H7 (cell line): ENCODE data around the gene SLC13A1. TPM values are rescaled to one million over a fixed set of nuclear protein-coding genes. Genes with fewer than 3 reads are reported as not detected.
"Not testable (repeated sequence)": the region's sequence is repeated elsewhere in the genome, so short reads cannot be mapped to it uniquely, and the experiment has no call there.

Experiments used
- DNase-seq: peaks from one replicate; pipeline ENCODE4 v3.0.0; 2012
- H3K27me3 ChIP-seq: 2 replicates; pipeline ENCODE4 v1.6.0; 2011; ENCODE audit warnings: mild to moderate bottlenecking, low read length; ENCODE audit not compliant: control insufficient read depth, insufficient read depth
- H3K36me3 ChIP-seq: replicated peaks from 2 replicates; pipeline ENCODE4 v1.5.1; 2011; ENCODE audit warnings: low read length; ENCODE audit not compliant: control insufficient read depth, insufficient read depth
- H3K4me3 ChIP-seq: 2 replicates; pipeline ENCODE4 v1.5.1; 2011; ENCODE audit warnings: low read depth, mild to moderate bottlenecking, control low read depth, low read length, moderate library complexity; ENCODE audit not compliant: insufficient read depth
- total RNA-seq: library from RNA; depleted of rRNA; stranded (reverse); fragments of >200 nt; shearing (Covaris generic); gene quantifications from 2 replicates; pipeline ENCODE4 v1.2.3, GENCODE V29; 2014; rRNA removed

SLC13A1 gene
- total RNA-seq, result not detected in 2 replicates

GRCh38 chr7:123199883-123200282 lies at the start of gene SLC13A1:
TSS of gene SLC13A1 (minus strand) at chr7:123199969. CDS start at chr7:123199946, 23 bp downstream.
- no peak for DNase-seq
- no peak within 1 kb of the TSS for H3K4me3 ChIP-seq
- no peaks in the 10 kb centered on the region for H3K27me3 ChIP-seq

GRCh38 chr7:123244768-123245167 lies 45.0 kb upstream of the SLC13A1 start:
- DNase-seq, result no peak
- Histone ChIP-seq H3K4me3 (no peak overlapping the region), H3K27me3 (no peaks in the 10 kb centered on the region), H3K36me3 (no peaks in the 10 kb centered on the region)

More at GRCh38 chr7:123199883-123200282, at the start of gene SLC13A1:
- H3K36me3 ChIP-seq, result no peaks in the 10 kb centered on the region

- H3K27me3 ChIP-seq, result no peaks in the 10 kb centered on the region
- no peaks in the 10 kb centered on the region for H3K36me3 ChIP-seq
- DNase-seq, result no peak
- H3K4me3 ChIP-seq, result no peak overlapping the region
These were observed 42.8 kb upstream of the SLC13A1 start for GRCh38 chr7:123242467-123243092.

GRCh38 chr7:123241809-123242208 lies 42.0 kb upstream of the SLC13A1 start:
- H3K36me3 ChIP-seq, result no peaks in the 10 kb centered on the region
- no peak for DNase-seq
- no peaks in the 10 kb centered on the region for H3K27me3 ChIP-seq
- no peak overlapping the region for H3K4me3 ChIP-seq

- DNase-seq, result no peak
- Histone ChIP-seq H3K27me3 (no peaks in the 10 kb centered on the region), H3K36me3 (no peaks in the 10 kb centered on the region), H3K4me3 (no peak overlapping the region)
These were observed 31.5 kb upstream of the SLC13A1 start for GRCh38 chr7:123231021-123232000.

- no peak overlapping the region for H3K4me3 ChIP-seq
- no peaks in the 10 kb centered on the region for H3K36me3 ChIP-seq
- H3K27me3 ChIP-seq, result no peaks in the 10 kb centered on the region
- DNase-seq, result no peak
These were observed 30.8 kb upstream of the SLC13A1 start for GRCh38 chr7:123230603-123231002.

- Histone ChIP-seq H3K36me3 (no peaks in the 10 kb centered on the region), H3K27me3 (no peaks in the 10 kb centered on the region), H3K4me3 (no peak overlapping the region)
- DNase-seq, result no peak
These were observed 30.4 kb upstream of the SLC13A1 start for GRCh38 chr7:123230147-123230546.

- Histone ChIP-seq H3K27me3 (no peaks in the 10 kb centered on the region), H3K36me3 (no peaks in the 10 kb centered on the region), H3K4me3 (no peak overlapping the region)
- DNase-seq, result no peak
These were observed 29.7 kb upstream of the SLC13A1 start for GRCh38 chr7:123229426-123229825.

- not testable (repeated sequence) for H3K27me3 ChIP-seq, DNase-seq, H3K36me3 ChIP-seq, H3K4me3 ChIP-seq
These were observed 27.9 kb upstream of the SLC13A1 start for GRCh38 chr7:123227666-123228065.

GRCh38 chr7:123220396-123220795 lies 20.6 kb upstream of the SLC13A1 start:
- no peaks in the 10 kb centered on the region for H3K36me3 ChIP-seq
- no peak overlapping the region for H3K4me3 ChIP-seq
- DNase-seq, result no peak
- no peaks in the 10 kb centered on the region for H3K27me3 ChIP-seq

GRCh38 chr7:123218866-123219265 lies 19.1 kb upstream of the SLC13A1 start:
- Histone ChIP-seq H3K4me3 (no peak overlapping the region), H3K27me3 (no peaks in the 10 kb centered on the region)
- no peak for DNase-seq

GRCh38 chr7:123216825-123217224 lies 17.1 kb upstream of the SLC13A1 start:
- Histone ChIP-seq H3K4me3 (no peak overlapping the region), H3K27me3 (no peaks in the 10 kb centered on the region), H3K36me3 (no peaks in the 10 kb centered on the region)
- no peak for DNase-seq

More at GRCh38 chr7:123218866-123219265, 19.1 kb upstream of the SLC13A1 start:
- no peaks in the 10 kb centered on the region for H3K36me3 ChIP-seq

- no peak for DNase-seq
- no peaks in the 10 kb centered on the region for H3K36me3 ChIP-seq
- H3K27me3 ChIP-seq, result no peaks in the 10 kb centered on the region
- H3K4me3 ChIP-seq, result no peak overlapping the region
These were observed 15.6 kb upstream of the SLC13A1 start for GRCh38 chr7:123215350-123215749.

GRCh38 chr7:123211545-123211944 lies 11.8 kb upstream of the SLC13A1 start:
- Histone ChIP-seq H3K27me3 (no peaks in the 10 kb centered on the region), H3K36me3 (no peaks in the 10 kb centered on the region), H3K4me3 (no peak overlapping the region)
- DNase-seq, result no peak

- Histone ChIP-seq H3K27me3 (no peaks in the 10 kb centered on the region), H3K4me3 (no peak overlapping the region), H3K36me3 (no peaks in the 10 kb centered on the region)
- DNase-seq, result no peak
These were observed 11.2 kb upstream of the SLC13A1 start for GRCh38 chr7:123210986-123211385.
